Uterus (tissue), 2 donors: ENCODE data around the gene EIF2B5.

Experiments
- CTCF ChIP-seq, 4 experiments: fragments of 200-600 bp in 2 of 4; fragments of 450-650 bp in 2 of 4; sonication (generic) in 2 of 4; IDR thresholded peaks; one replicate each; pipeline ENCODE4 v1.5.1; 2016 to 2019; ENCODE audit warnings: antibody characterized with exemption in 4 of 4, mild to moderate bottlenecking in 2 of 4, moderate library complexity in 1 of 4
- POLR2A ChIP-seq, 2 donors: fragments of 450-650 bp; IDR thresholded peaks; one replicate each; pipeline ENCODE4 v1.6.1; 2016; ENCODE audit warnings: antibody characterized with exemption in 2 of 2, mild to moderate bottlenecking in 1 of 2, moderate library complexity in 1 of 2

GRCh38 chr3:184099806-184100686 lies 35.1 kb upstream of the EIF2B5 start:
- TF ChIP-seq CTCF (IDR thresholded peaks at IDR 0.05) (no peak), POLR2A (IDR thresholded peaks at IDR 0.05) (no peak)
